ENCODE measurements around the gene HJV.

HJV gene

GRCh38 chr1:145983206-145983675, 38.3 kb downstream of the HJV start:
- no peak for TF ChIP-seq CTCF (IDR thresholded peaks at IDR 0.05; ENCODE audit: insufficient read depth, low read depth, low read length, missing control alignments)
- no peak overlapping the region for H3K4me3 ChIP-seq (ENCODE audit: low read length)
- DNase-seq (ENCODE audit: low read depth) = no peak

- DNase-seq (ENCODE audit: low read depth) = no peak
- no peak for TF ChIP-seq CTCF (IDR thresholded peaks at IDR 0.05; ENCODE audit: insufficient read depth, low read depth, low read length, missing control alignments)
- H3K4me3 ChIP-seq (ENCODE audit: low read length) = no peak overlapping the region
These were observed 39.4 kb downstream of the HJV start for GRCh38 chr1:145982010-145982723.

GRCh38 chr1:145980457-145980994, 41.0 kb downstream of the HJV start:
- no peak for TF ChIP-seq CTCF (IDR thresholded peaks at IDR 0.05; ENCODE audit: insufficient read depth, low read depth, low read length, missing control alignments)
- DNase-seq (ENCODE audit: low read depth) = no peak
- no peak overlapping the region for H3K4me3 ChIP-seq (ENCODE audit: low read length)

- H3K4me3 ChIP-seq (ENCODE audit: low read length) = peak overlapping the region; percentile 3
- peak; percentile 49 for DNase-seq (ENCODE audit: low read depth)
- TF ChIP-seq CTCF (IDR thresholded peaks at IDR 0.05; ENCODE audit: insufficient read depth, low read depth, low read length, missing control alignments) = no peak
These were observed 41.6 kb downstream of the HJV start for GRCh38 chr1:145979746-145980456.

- peak; percentile 25 for TF ChIP-seq CTCF (IDR thresholded peaks at IDR 0.05; ENCODE audit: insufficient read depth, low read depth, low read length, missing control alignments)
- peak overlapping the region; percentile 30 for H3K4me3 ChIP-seq (ENCODE audit: low read length)
- DNase-seq (ENCODE audit: low read depth) = peak; percentile 100
These were observed 42.4 kb downstream of the HJV start for GRCh38 chr1:145978854-145979745.

- DNase-seq (ENCODE audit: low read depth) = no peak
- peak overlapping the region; percentile 30 for H3K4me3 ChIP-seq (ENCODE audit: low read length)
- no peak for TF ChIP-seq CTCF (IDR thresholded peaks at IDR 0.05; ENCODE audit: insufficient read depth, low read depth, low read length, missing control alignments)
These were observed 43.1 kb downstream of the HJV start for GRCh38 chr1:145978471-145978853.
